GM12874 (cell line): ENCODE results near the gene NELFCD.

Source experiments
- CTCF ChIP-seq: IDR thresholded peaks from 2 replicates; pipeline ENCODE4 v1.5.1; 2011; ENCODE audit warnings: low read depth, mild to moderate bottlenecking, control low read depth, low read length, moderate library complexity; ENCODE audit not compliant: insufficient read depth

NELFCD gene

GRCh38 chr20:58945965-58946631 lies 35.0 kb upstream of the NELFCD start:
- TF ChIP-seq CTCF: no peak

DNA sequence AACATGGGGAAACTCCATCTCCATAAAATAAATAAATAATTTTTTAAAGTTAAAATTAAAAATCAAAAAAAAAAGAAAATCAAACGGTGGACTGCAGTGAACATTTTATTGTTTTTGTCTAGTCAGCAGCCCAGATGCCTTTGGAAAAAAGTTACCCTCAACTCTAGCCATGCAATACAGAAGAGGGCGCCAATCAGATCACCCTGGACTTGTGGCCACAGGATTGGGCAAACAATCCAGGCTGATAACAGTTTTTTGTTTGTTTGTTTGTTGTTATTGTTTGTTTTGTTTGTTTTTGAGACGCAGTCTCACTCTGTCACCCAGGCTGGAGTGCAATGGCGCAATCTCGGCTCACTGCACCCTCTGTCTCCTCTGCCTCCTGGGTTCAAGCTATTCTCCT lies 30.5 kb upstream of the NELFCD start:
- no peak for TF ChIP-seq CTCF

GRCh38 chr20:58953050-58953449 lies 28.0 kb upstream of the NELFCD start:
- TF ChIP-seq CTCF: no peak

GRCh38 chr20:58956078-58956477 lies 25.0 kb upstream of the NELFCD start:
- no peak for TF ChIP-seq CTCF

- no peak for TF ChIP-seq CTCF
These were observed 21.4 kb upstream of the NELFCD start for GRCh38 chr20:58959652-58960051.

- TF ChIP-seq CTCF: no peak
These were observed 17.9 kb upstream of the NELFCD start for GRCh38 chr20:58963060-58963584.

DNA sequence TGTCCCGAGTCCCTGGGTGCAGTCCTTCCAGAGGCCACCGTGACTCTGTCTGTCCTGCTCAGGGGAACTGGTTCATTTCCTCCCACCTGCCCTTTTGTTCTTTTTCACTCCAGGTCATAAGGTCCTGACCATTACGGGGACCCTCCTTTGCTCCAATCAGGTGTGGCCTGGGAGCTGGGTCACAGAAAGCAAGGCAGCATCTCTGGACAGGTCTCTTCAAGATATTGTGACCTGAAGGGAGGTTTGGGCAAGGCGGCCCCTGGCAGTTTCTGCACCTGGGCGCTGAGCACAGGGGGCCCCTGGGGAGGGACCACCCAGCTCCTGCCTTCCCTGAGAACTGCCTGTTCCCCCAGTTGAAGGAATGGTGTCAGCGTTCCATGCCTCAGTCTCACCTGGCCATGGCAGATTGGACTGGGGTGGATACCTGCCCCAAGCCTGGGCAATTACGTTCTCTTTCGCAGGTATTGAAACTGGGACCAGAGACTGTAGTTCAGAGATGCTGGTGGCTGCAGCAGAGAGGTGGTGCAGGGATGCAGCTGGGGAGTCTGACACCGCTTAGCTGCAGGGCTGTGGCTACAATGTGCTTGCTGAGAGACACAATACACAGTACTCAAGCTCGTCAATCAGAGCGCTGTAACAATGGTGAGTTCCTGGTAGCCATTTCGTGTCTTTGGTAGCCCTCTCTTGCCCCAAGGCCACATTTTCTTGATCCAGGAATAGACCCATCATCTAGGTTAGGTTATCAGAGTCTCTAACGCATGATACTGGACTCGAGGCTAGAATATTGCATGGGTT lies 15.6 kb upstream of the NELFCD start:
- TF ChIP-seq CTCF: no peak
